IMR-90 (cell line): ENCODE results near the gene ST6GALNAC3. TPM values are rescaled to one million over a fixed set of nuclear protein-coding genes. Genes with fewer than 3 reads are reported as not detected.

ENCODE experiments used
- ATAC-seq: fragments of 200-7000 bp; cut with Tn5 transposase; 2 replicates; pipeline ENCODE4 v1.9.1; 2020; ENCODE audit warnings: low read depth, mild to moderate bottlenecking, moderate library complexity
- BruUV-seq: library from RNA; stranded (reverse); fragments of 400-500 nt; replicated peaks from 2 replicates; lab custom pipeline; 2021; lab: Mats Ljungman, UMichigan
- CTCF ChIA-PET: fragments of 300-600 bp; formaldehyde crosslinking; extraction: SDS; loops from one replicate; lab custom pipeline; 2021; ENCODE audit warnings: antibody characterized with exemption; lab: Yijun Ruan, JAX
- POLR2A ChIA-PET: fragments of 300-600 bp; sonication (Branson Sonifier 250); formaldehyde crosslinking; loops from one replicate; lab custom pipeline; 2022; ENCODE audit warnings: antibody characterized with exemption; ENCODE audit not compliant: unreplicated experiment; lab: Charles Lee
- DNase-seq: peaks from one replicate; pipeline ENCODE4 v3.0.0; 2013
- H2AFZ ChIP-seq: replicated peaks from 2 replicates; pipeline ENCODE3; 2013; ENCODE audit warnings: low read length, mild to moderate bottlenecking; ENCODE audit not compliant: poor library complexity
- H2AK5ac ChIP-seq: 2 replicates; pipeline ENCODE4 v1.6.1; 2013; ENCODE audit warnings: low read depth, low read length, inconsistent platforms
- H2AK9ac ChIP-seq: replicated peaks from 2 replicates; pipeline ENCODE3; 2013; ENCODE audit warnings: mild to moderate bottlenecking, low read depth, low read length, moderate library complexity; ENCODE audit not compliant: poor library complexity
- H2BK120ac ChIP-seq: 2 replicates; pipeline ENCODE4 v1.6.1; 2013; ENCODE audit warnings: low read depth, low read length, inconsistent platforms
- H2BK15ac ChIP-seq: 3 replicates; pipeline ENCODE4 v1.6.1; 2013; ENCODE audit warnings: low read depth, low read length, inconsistent platforms
- H2BK20ac ChIP-seq: 2 replicates; pipeline ENCODE4 v1.6.1; 2013; ENCODE audit warnings: low read depth, mild to moderate bottlenecking, inconsistent platforms, low read length, moderate library complexity
- H2BK5ac ChIP-seq: 2 replicates; pipeline ENCODE4 v1.6.1; 2013; ENCODE audit warnings: mild to moderate bottlenecking, low read depth, low read length, inconsistent platforms; ENCODE audit not compliant: poor library complexity, severe bottlenecking
- H3K14ac ChIP-seq: replicated peaks from 2 replicates; pipeline ENCODE4 v1.6.1; 2013; ENCODE audit warnings: low read depth, low read length, inconsistent platforms
- H3K18ac ChIP-seq: 2 replicates; pipeline ENCODE4 v1.6.1; 2013; ENCODE audit warnings: low read depth, low read length, control low read depth
- H3K23ac ChIP-seq: 2 replicates; pipeline ENCODE4 v1.6.1; 2013; ENCODE audit warnings: low read depth, low read length, inconsistent platforms
- H3K27ac ChIP-seq: 2 replicates; pipeline ENCODE4 v1.5.1; 2013; ENCODE audit warnings: mild to moderate bottlenecking, control low read depth, low read length; ENCODE audit not compliant: insufficient read depth
- H3K27me3 ChIP-seq: 2 replicates; pipeline ENCODE4 v1.6.1; 2013; ENCODE audit warnings: low read length; ENCODE audit not compliant: control insufficient read depth, insufficient read depth
- H3K36me3 ChIP-seq: 2 replicates; pipeline ENCODE4 v1.6.1; 2013; ENCODE audit warnings: low read length, mixed read lengths; ENCODE audit not compliant: control insufficient read depth, insufficient read depth
- H3K4ac ChIP-seq: 2 replicates; pipeline ENCODE4 v1.6.1; 2013; ENCODE audit warnings: low read depth, low read length, inconsistent platforms
- H3K4me1 ChIP-seq: 2 replicates; pipeline ENCODE4 v1.6.1; 2013; ENCODE audit warnings: low read length, mixed read lengths; ENCODE audit not compliant: control insufficient read depth, insufficient read depth
- H3K4me2 ChIP-seq: 2 replicates; pipeline ENCODE4 v1.6.1; 2013; ENCODE audit warnings: low read depth, mild to moderate bottlenecking, control low read depth, low read length, moderate library complexity
- H3K4me3 ChIP-seq: 2 replicates; pipeline ENCODE4 v1.5.1; 2013; ENCODE audit warnings: low read depth, mild to moderate bottlenecking, control low read depth, low read length, moderate library complexity; ENCODE audit not compliant: insufficient read depth
- H3K56ac ChIP-seq: 2 replicates; pipeline ENCODE4 v1.6.1; 2013; ENCODE audit warnings: low read length, inconsistent platforms; ENCODE audit not compliant: insufficient read depth; ENCODE audit errors: extremely low read depth
- H3K79me1 ChIP-seq, 2 experiments: 2 replicates each; pipeline ENCODE4 v1.6.1; 2013; ENCODE audit warnings: low read length in 2 of 2, inconsistent platforms in 1 of 2, low read depth in 1 of 2
- H3K9ac ChIP-seq: 2 replicates; pipeline ENCODE4 v1.6.1; 2013; ENCODE audit warnings: low read depth, low read length, control low read depth
- H3K9me1 ChIP-seq: 2 replicates; pipeline ENCODE4 v1.6.1; 2013; ENCODE audit warnings: low read length, inconsistent platforms; ENCODE audit not compliant: insufficient read depth
- H3K9me3 ChIP-seq: 2 replicates; pipeline ENCODE4 v1.6.1; 2013; ENCODE audit warnings: low read length; ENCODE audit not compliant: control insufficient read depth, insufficient read depth
- H4K20me1 ChIP-seq: 2 replicates; pipeline ENCODE4 v1.6.1; 2013; ENCODE audit warnings: low read length, inconsistent platforms; ENCODE audit not compliant: insufficient read depth
- H4K5ac ChIP-seq: 2 replicates; pipeline ENCODE4 v1.6.1; 2013; ENCODE audit warnings: mild to moderate bottlenecking, low read depth, low read length, control low read depth
- H4K8ac ChIP-seq, 2 experiments: 2 replicates each; pipeline ENCODE4 v1.6.1; 2013; ENCODE audit warnings: low read depth in 2 of 2, low read length in 2 of 2, control low read depth in 1 of 2, inconsistent platforms in 1 of 2
- H4K91ac ChIP-seq: 2 replicates; pipeline ENCODE4 v1.6.1; 2013; ENCODE audit warnings: low read depth, low read length, inconsistent platforms; ENCODE audit not compliant: insufficient read depth
- BHLHE40 ChIP-seq: fragments of 150-350 bp; IDR thresholded peaks from 2 replicates; pipeline ENCODE4 v1.6.1; 2016; ENCODE audit warnings: mild to moderate bottlenecking, low read depth, low read length
- CEBPB ChIP-seq: IDR thresholded peaks from 2 replicates; pipeline ENCODE4 v1.6.1; 2012; ENCODE audit warnings: low read depth, low read length, improper control_type of control experiment
- MAFK ChIP-seq: IDR thresholded peaks from 2 replicates; pipeline ENCODE4 v1.6.1; 2012; ENCODE audit warnings: low read depth, low read length, improper control_type of control experiment
- MXI1 ChIP-seq: IDR thresholded peaks from 2 replicates; pipeline ENCODE4 v1.6.1; 2012; ENCODE audit warnings: low read depth, mild to moderate bottlenecking, low read length, moderate library complexity, borderline replicate concordance
- RAD21 ChIP-seq: IDR thresholded peaks from 2 replicates; pipeline ENCODE4 v1.6.1; 2012; ENCODE audit warnings: low read length, improper control_type of control experiment
- RFX5 ChIP-seq: IDR thresholded peaks from 2 replicates; pipeline ENCODE4 v1.8.0; 2012; ENCODE audit warnings: low read depth, mild to moderate bottlenecking, low read length, moderate library complexity
- WGBS, 2 experiments: methylation state at CpG; one replicate each; pipeline versions ENCODE4 v1.1.5 to v1.1.7; 2013; ENCODE audit warnings: missing lambda C conversion rate in 2 of 2; ENCODE audit not compliant: insufficient read length in 1 of 2; ENCODE audit errors: extremely low coverage in 2 of 2; 5-methylcytosine and 5-hydroxymethylcytosine counted together
- dilution Hi-C: fragments of 300-500 bp; cut with HindIII; formaldehyde crosslinking; loops from one replicate; pipeline ENCODE4 v1.14.3; 2018; ENCODE audit warnings: low sequenced_read_pairs; ENCODE audit not compliant: unreplicated experiment
- in situ Hi-C: fragments of 300-500 bp; cut with MboI; formaldehyde crosslinking; loops from 3 replicates; pipeline ENCODE4 v1.14.3; 2019; ENCODE audit warnings: low sequenced_read_pairs, inconsistent platforms, mixed read lengths
- intact Hi-C: fragments of 100-400 bp; cut with micrococcal nuclease; formaldehyde crosslinking; loops from 2 replicates; pipeline ENCODE4 v1.10.0; 2022
- polyA plus RNA-seq, 3 experiments: library from polyadenylated mRNA; depleted of rRNA; stranded (reverse); fragments of >200 nt; gene quantifications; 2 replicates each; pipeline ENCODE4 v1.2.3, GENCODE V29; 2012; ENCODE audit warnings: low replicate concordance in 1 of 3
- total RNA-seq: library from RNA; depleted of rRNA; stranded (reverse); fragments of >200 nt; gene quantifications from 2 replicates; pipeline ENCODE4 v1.2.3, GENCODE V29; 2012

Gene ST6GALNAC3
- total and polyA plus RNA-seq, 2 of the 4 experiments (the other 2 are of a cell fraction): 0.65 to 1.3 TPM

- TF ChIP-seq BHLHE40 (no peak), MAFK (no peak), RAD21 (no peak), RFX5 (no peak), MXI1 (no peak), CEBPB (no peak)
- BruUV-seq: no TSS peak
Observed at GRCh38 chr1:76511558-76512179, 437.1 kb downstream of the ST6GALNAC3 start.

More at GRCh38 chr1:76511558-76512179, 437.1 kb downstream of the ST6GALNAC3 start:
- no peaks in the 10 kb centered on the region for H3K4me1 ChIP-seq
- H3K14ac ChIP-seq: no peak overlapping the region
- no peak overlapping the region for H3K23ac ChIP-seq
- H2AK5ac ChIP-seq: no peak overlapping the region
- no peak overlapping the region for H4K91ac ChIP-seq
- no peak overlapping the region for H2BK5ac ChIP-seq
- in situ Hi-C loops: no loop called here
- no peak overlapping the region for H4K8ac ChIP-seq
- no peak overlapping the region for H2AFZ ChIP-seq
- H3K79me1 ChIP-seq: no peaks in the 10 kb centered on the region
- no peak overlapping the region for H3K18ac ChIP-seq
- no peak overlapping the region for H3K56ac ChIP-seq
- H2BK120ac ChIP-seq: no peak overlapping the region
- ChIA-PET POLR2A (no interaction called here), CTCF (no interaction called here)
- H3K4me2 ChIP-seq: no peak overlapping the region
- H3K9me3 ChIP-seq: no peaks in the 10 kb centered on the region
- no peak overlapping the region for H2BK20ac ChIP-seq
- WGBS, 2 experiments: no CpG with 5 or more reads among the region's 5 CpGs
- intact Hi-C loops: no loop called here
- no peaks in the 10 kb centered on the region for H3K27me3 ChIP-seq
- no peaks in the 10 kb centered on the region for H4K20me1 ChIP-seq
- H2BK15ac ChIP-seq: no peak overlapping the region
- H3K36me3 ChIP-seq: no peaks in the 10 kb centered on the region
- no peak overlapping the region for H3K9ac ChIP-seq
- H3K27ac ChIP-seq: no peak overlapping the region
- H3K9me1 ChIP-seq: no peaks in the 10 kb centered on the region
- ATAC-seq (no peak), DNase-seq (no peak)
- H2AK9ac ChIP-seq: no peak overlapping the region
- H3K4me3 ChIP-seq: no peak overlapping the region
- dilution Hi-C loops: no loop called here
- no peak overlapping the region for H4K5ac ChIP-seq
- H3K4ac ChIP-seq: no peak overlapping the region
